GM18505 (cell line): ENCODE results near the gene MAPK14.

ENCODE experiments used
- ATAC-seq: cut with Tn5 transposase; IDR thresholded peaks from one replicate; pipeline ENCODE4 v1.9.1; 2021; ENCODE audit not compliant: unreplicated experiment
- POLR2A ChIP-seq: IDR thresholded peaks from 4 replicates; pipeline ENCODE4 v1.6.1; 2011; ENCODE audit warnings: borderline replicate concordance; ENCODE audit not compliant: insufficient read depth, insufficient read length; ENCODE audit errors: extremely low read depth

MAPK14 gene

GRCh38 chr6:36094753-36095496 lies 67.3 kb downstream of the MAPK14 start:
- TF ChIP-seq POLR2A = no peak

DNA sequence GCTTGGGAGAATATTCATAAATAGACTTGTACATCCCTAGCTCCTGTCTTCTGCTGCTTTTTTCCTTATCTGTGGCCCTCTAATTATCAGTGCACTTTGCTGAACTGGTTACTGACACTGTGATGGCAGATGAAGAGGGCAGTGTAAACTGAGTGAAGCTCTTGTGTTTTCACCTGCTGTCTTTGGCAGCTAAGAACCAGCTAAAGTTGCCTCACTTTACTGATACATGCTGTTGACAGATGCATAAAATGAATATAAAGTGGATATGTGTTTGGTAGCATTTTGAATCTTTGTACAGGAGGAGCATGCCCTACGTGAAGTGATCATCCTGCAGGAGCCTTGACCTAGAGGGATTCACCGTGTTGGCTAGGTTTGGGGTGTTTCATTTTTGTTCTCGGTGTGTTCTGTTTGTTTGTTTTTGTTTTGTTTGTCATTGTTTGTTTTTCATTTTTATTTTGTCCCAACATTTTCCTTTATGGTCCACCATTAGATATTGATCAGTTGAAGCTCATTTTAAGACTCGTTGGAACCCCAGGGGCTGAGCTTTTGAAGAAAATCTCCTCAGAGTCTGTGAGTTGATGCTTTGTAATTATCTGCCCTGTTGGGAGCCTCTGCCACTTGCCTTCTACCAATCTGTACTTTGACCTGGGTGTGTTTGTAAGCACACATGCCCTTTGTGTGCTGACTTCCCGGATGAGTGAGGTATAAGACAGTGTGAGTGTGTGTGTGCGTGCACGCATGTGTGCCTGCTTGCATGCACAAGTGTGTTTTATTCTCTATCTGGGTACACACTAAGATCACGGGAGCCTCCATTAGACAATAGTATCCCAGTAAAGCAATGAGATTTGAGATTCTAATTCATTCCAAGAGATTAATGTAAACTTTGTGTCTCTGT lies 68.1 kb downstream of the MAPK14 start:
- no peak for ATAC-seq
- TF ChIP-seq POLR2A = no peak

More at GRCh38 chr6:36094753-36095496, 67.3 kb downstream of the MAPK14 start:
- peak; percentile 68 for ATAC-seq

DNA sequence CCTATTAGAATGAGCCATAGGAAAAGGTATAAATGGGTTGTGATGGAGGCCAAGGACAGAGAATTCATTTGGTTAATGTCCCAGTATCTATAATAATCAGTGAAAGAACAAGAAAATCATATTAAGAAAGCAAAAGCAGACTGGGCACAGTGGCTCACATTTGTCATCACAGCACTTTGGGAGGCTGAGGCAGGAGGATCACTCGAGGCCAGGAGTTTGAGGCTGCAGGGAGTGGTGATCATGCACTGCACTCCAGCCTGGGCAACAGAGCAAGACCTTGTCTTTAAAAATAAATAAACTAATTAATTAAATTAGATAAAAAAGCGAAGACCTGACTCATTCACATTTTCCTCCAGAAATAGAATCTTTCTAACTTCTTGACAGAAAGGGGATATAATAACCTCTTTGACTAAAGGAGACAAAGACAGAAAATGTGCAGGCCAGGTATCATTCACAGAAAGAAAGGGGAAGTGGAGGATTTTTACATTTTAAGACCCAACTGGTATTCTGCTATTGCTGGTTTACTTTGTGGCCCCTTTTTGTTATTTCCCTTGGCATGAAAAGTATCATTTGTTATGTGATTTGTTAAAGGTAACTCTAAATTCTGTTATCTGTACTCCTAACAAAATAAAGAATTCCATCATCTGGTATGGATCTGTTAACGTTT lies 70.8 kb downstream of the MAPK14 start:
- ATAC-seq = no peak
- TF ChIP-seq POLR2A = no peak

GRCh38 chr6:36098920-36099647 lies 71.5 kb downstream of the MAPK14 start:
- TF ChIP-seq POLR2A = no peak
- ATAC-seq = no peak

- no peak for TF ChIP-seq POLR2A
- no peak for ATAC-seq
These were observed 72.4 kb downstream of the MAPK14 start for GRCh38 chr6:36099869-36100483.

DNA sequence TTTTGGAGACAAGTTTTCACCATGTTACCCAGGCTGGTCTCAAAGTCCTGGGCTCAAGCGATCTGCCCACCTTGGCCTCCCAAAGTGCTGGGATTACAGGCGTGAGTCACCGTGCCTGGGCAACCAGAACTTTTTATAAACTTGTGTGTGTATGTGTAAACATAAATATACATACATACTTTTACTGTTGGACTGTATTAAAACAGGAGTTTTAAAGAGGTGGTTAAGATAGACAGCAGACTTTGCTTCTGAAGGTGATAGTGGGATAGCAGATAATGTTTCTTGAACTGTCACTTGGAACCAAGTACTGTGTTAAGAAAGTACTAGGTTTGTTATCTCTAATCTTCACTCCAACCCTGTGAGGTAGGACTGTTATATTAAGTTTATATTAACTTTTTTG lies 74.1 kb downstream of the MAPK14 start:
- no peak for ATAC-seq

DNA sequence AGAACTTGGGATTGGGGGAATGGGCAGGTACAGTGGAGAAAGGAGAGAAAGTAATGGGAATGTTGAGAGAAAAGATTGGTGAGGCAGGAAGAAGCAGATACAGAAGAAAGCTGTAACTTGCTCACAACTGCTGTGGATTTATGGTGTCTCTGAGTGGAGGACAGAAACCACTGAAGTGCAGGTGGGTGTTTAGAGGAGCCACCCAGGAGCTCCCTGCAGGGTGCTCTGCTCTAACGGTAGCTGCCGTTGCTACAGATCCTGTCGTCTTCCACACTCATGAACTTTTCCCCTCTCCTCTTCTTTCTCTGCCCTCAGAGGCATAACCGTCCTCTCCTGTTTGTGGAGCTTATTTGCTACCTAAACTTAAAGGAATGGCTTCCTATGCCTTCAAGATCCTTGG lies 75.2 kb downstream of the MAPK14 start:
- no peak for ATAC-seq
- no peak for TF ChIP-seq POLR2A

More for the DNA sequence above, 74.1 kb downstream of the MAPK14 start:
- TF ChIP-seq POLR2A = no peak

DNA sequence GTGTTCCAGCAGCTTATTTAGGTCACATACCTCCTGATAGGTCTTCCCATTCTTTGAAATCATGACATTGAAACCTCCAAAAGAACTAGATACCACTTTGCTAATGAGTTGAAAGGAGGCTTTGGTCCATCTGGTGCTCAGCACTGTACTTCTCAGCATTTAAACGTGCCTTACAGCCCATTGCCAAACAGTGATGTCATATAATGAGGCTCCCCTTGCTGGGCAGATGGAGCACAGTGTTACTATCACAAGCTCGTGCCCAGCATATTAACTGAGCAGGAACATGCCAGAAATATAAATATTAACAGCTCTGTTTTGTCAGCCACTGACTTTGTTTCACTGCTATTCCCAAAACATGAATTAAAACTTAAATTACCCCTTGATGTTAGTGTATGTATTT lies 77.2 kb downstream of the MAPK14 start:
- no peak for ATAC-seq
- TF ChIP-seq POLR2A = no peak

DNA sequence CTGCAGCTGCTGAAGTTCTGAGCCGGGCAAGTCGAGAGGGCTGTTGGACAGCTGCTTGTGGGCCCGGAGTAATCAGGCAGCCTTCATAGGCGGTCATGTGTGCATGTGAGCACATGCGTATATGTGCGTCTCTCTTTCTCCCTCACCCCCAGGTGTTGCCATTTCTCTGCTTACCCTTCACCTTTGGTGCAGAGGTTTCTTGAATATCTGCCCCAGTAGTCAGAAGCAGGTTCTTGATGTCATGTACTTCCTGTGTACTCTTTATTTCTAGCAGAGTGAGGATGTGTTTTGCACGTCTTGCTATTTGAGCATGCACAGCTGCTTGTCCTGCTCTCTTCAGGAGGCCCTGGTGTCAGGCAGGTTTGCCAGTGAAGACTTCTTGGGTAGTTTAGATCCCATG lies 81.5 kb downstream of the MAPK14 start:
- no peak for TF ChIP-seq POLR2A
- ATAC-seq = peak; percentile 44

DNA sequence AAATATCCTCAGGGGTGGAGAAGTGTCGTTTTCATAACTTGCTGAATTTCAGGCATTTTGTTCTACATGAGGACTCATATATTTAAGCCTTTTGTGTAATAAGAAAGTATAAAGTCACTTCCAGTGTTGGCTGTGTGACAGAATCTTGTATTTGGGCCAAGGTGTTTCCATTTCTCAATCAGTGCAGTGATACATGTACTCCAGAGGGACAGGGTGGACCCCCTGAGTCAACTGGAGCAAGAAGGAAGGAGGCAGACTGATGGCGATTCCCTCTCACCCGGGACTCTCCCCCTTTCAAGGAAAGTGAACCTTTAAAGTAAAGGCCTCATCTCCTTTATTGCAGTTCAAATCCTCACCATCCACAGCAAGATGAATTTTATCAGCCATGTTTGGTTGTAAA lies 82.4 kb downstream of the MAPK14 start:
- TF ChIP-seq POLR2A = no peak
- ATAC-seq = no peak

DNA sequence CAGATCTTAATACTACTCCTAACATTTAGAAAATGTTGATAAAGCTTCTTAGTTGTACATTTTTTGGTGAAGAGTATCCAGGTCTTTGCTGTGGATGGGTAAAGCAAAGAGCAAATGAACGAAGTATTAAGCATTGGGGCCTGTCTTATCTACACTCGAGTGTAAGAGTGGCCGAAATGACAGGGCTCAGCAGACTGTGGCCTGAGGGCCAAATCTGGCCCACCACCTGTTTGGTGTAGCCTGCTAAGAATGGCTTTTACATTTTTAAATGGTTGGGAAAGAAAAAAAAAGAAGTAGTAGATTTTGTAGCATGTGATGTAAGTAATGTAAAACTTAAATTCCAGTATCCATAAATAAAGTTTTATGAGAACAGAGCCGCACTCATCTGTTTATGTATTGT lies 83.3 kb downstream of the MAPK14 start:
- ATAC-seq = no peak
- no peak for TF ChIP-seq POLR2A

GRCh38 chr6:36111526-36111925 lies 83.9 kb downstream of the MAPK14 start:
- TF ChIP-seq POLR2A = no peak
- no peak for ATAC-seq

DNA sequence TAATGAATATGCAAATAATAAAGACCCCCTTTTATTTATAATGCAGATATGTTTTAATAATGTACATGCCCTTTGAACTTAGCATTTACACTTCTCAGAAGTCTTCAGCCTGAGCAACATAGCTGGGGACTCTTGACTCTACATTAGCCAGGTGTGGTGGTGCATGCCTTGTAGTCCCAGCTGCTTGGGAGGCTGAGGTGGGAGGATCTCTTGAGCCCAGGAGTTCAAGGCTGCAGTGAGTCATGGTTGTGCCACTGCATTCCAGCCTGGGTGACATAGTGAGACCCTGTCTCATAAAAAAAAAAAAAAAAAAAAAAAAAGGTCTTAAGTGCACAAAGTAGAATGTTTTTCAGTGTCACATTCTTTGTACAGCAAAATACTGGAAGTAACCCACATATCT lies 85.4 kb downstream of the MAPK14 start:
- TF ChIP-seq POLR2A = no peak
- no peak for ATAC-seq

DNA sequence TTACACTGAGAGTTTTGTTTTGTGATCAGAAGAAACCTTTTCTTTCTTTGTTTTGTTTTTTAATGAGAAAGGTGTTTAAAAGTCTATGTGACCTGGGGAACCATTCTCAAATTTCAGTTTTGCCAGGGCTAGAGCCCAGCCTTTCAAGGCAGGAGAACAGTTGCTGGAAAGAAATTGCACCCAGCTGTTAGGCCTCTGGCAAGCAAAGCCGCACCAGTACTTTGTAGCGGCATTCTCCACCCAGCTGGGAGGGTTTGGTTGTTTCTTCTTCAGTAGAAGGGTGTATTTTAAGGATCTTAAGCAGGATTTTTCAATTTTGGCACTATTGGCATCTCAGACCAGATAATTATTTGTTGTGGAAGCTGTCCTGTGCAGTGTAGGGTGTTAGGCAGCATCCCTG lies 86.1 kb downstream of the MAPK14 start:
- no peak for ATAC-seq
- no peak for TF ChIP-seq POLR2A
